H1 (cell line): ENCODE data around the gene SH3PXD2A. TPM values are rescaled to one million over a fixed set of nuclear protein-coding genes. Genes with fewer than 3 reads are reported as not detected.

Source experiments
- CTCF ChIA-PET: fragments of 300-600 bp; sonication (Branson Sonifier 250); formaldehyde crosslinking; loops from one replicate; lab custom pipeline; 2021; ENCODE audit not compliant: partially characterized antibody; lab: Charles Lee
- POLR2A ChIA-PET: fragments of 300-600 bp; sonication (Branson Sonifier 250); formaldehyde crosslinking; loops from one replicate; lab custom pipeline; 2021; ENCODE audit warnings: inconsistent platforms; ENCODE audit not compliant: partially characterized antibody; lab: Charles Lee
- DNase-seq, 2 experiments: peaks; one replicate each; pipeline versions ENCODE4 v3.0.0 to v3.0.0-alpha.2; 2010 to 2022; ENCODE audit warnings: low spot score in 2 of 2, low read depth in 1 of 2, mixed read lengths in 1 of 2
- FAIRE-seq: peaks from 2 replicates; lab custom pipeline; 2011; peaks lifted over from hg19 to GRCh38; lab: Jason Lieb, UNC
- H2AFZ ChIP-seq: 2 replicates; pipeline ENCODE4 v1.8.1; 2012; ENCODE audit warnings: low read length, inconsistent platforms
- H2AK5ac ChIP-seq: 2 replicates; pipeline ENCODE4 v1.6.1; 2013; ENCODE audit warnings: low read depth, low read length
- H2BK120ac ChIP-seq: replicated peaks from 2 replicates; pipeline ENCODE3; 2013; ENCODE audit warnings: low read depth, low read length, inconsistent platforms
- H2BK12ac ChIP-seq: 2 replicates; pipeline ENCODE4 v1.6.1; 2013; ENCODE audit warnings: low read depth, low read length
- H2BK15ac ChIP-seq: 2 replicates; pipeline ENCODE4 v1.6.1; 2013; ENCODE audit warnings: low read length
- H2BK20ac ChIP-seq: 2 replicates; pipeline ENCODE4 v1.6.1; 2013; ENCODE audit warnings: low read length
- H2BK5ac ChIP-seq: 2 replicates; pipeline ENCODE4 v1.6.1; 2013; ENCODE audit warnings: low read depth, low read length
- H3K14ac ChIP-seq: 2 replicates; pipeline ENCODE4 v1.6.1; 2013; ENCODE audit warnings: inconsistent platforms; ENCODE audit not compliant: insufficient read length
- H3K18ac ChIP-seq: 2 replicates; pipeline ENCODE4 v1.6.1; 2013; ENCODE audit warnings: low read length; ENCODE audit errors: extremely low read depth
- H3K23ac ChIP-seq: 2 replicates; pipeline ENCODE4 v1.6.1; 2013; ENCODE audit warnings: inconsistent platforms; ENCODE audit not compliant: insufficient read length
- H3K23me2 ChIP-seq: 2 replicates; pipeline ENCODE4 v1.6.1; 2013; ENCODE audit warnings: low read depth, low read length
- H3K27ac ChIP-seq: 2 replicates; pipeline ENCODE4 v1.6.1; 2011; ENCODE audit warnings: low read depth, low read length, inconsistent platforms
- H3K27me3 ChIP-seq, 4 experiments: replicated peaks in 1 of 4; 1 replicate in 1 of 4; 2 replicates in 3 of 4; pipeline versions ENCODE4 v1.6.1 to v1.8.1; 2011 to 2013; ENCODE audit warnings: low read length in 3 of 4, mild to moderate bottlenecking in 3 of 4, inconsistent platforms in 2 of 4, mixed read lengths in 2 of 4, moderate library complexity in 1 of 4; ENCODE audit not compliant: control insufficient read depth in 3 of 4, insufficient read depth in 3 of 4; ENCODE audit errors: extremely low read depth in 1 of 4
- H3K36me3 ChIP-seq, 4 experiments: 2 replicates each; pipeline versions ENCODE4 v1.6.1 to v1.8.1; 2011 to 2013; ENCODE audit warnings: mild to moderate bottlenecking in 4 of 4, low read length in 3 of 4, moderate library complexity in 2 of 4, control low read depth in 1 of 4, inconsistent platforms in 1 of 4; ENCODE audit not compliant: insufficient read depth in 4 of 4, control insufficient read depth in 2 of 4
- H3K4ac ChIP-seq: replicated peaks from 2 replicates; pipeline ENCODE3; 2013; ENCODE audit warnings: low read length, low read depth, mixed read lengths, inconsistent platforms; ENCODE audit not compliant: insufficient read length
- H3K4me1 ChIP-seq, 4 experiments: replicated peaks in 1 of 4; 1 replicate in 1 of 4; 2 replicates in 3 of 4; pipeline versions ENCODE4 v1.6.1 to v1.8.1; 2011 to 2013; ENCODE audit warnings: low read length in 3 of 4, inconsistent platforms in 2 of 4, mixed read lengths in 1 of 4; ENCODE audit not compliant: insufficient read depth in 4 of 4, control insufficient read depth in 3 of 4
- H3K4me2 ChIP-seq, 2 experiments: 2 replicates each; pipeline versions ENCODE4 v1.6.1 to v1.8.1; 2011 to 2013; ENCODE audit warnings: low read depth in 2 of 2, low read length in 2 of 2, control low read depth in 1 of 2, inconsistent platforms in 1 of 2, mild to moderate bottlenecking in 1 of 2; ENCODE audit not compliant: insufficient read depth in 1 of 2
- H3K4me3 ChIP-seq, 4 experiments: fragments of 200-600, 300-600 bp in 1 of 4; sonication (generic), shearing (Covaris generic), sonication (Bioruptor Twin) in 1 of 4; 2 replicates each; pipeline versions ENCODE4 v1.5.1 to v1.8.1; 2011 to 2016; ENCODE audit warnings: low read length in 4 of 4, low read depth in 3 of 4, control low read depth in 2 of 4, inconsistent platforms in 2 of 4, mild to moderate bottlenecking in 2 of 4, mixed read lengths in 1 of 4, moderate library complexity in 1 of 4; ENCODE audit not compliant: insufficient read depth in 2 of 4; ENCODE audit errors: extremely low read depth in 1 of 4
- H3K56ac ChIP-seq: replicated peaks from 2 replicates; pipeline ENCODE3; 2013; ENCODE audit warnings: low read depth, mild to moderate bottlenecking, mixed read lengths, low read length, inconsistent platforms; ENCODE audit not compliant: insufficient read length
- H3K79me1 ChIP-seq: 2 replicates; pipeline ENCODE4 v1.6.1; 2013; ENCODE audit warnings: low read depth, low read length, control low read depth
- H3K79me2 ChIP-seq, 2 experiments: 2 replicates each; pipeline versions ENCODE4 v1.6.1 to v1.8.1; 2012 to 2013; ENCODE audit warnings: low read length in 2 of 2, mild to moderate bottlenecking in 2 of 2, inconsistent platforms in 1 of 2; ENCODE audit not compliant: insufficient read depth in 2 of 2, control insufficient read depth in 1 of 2
- H3K9ac ChIP-seq, 4 experiments: replicated peaks in 1 of 4; 1 replicate in 1 of 4; 2 replicates in 3 of 4; pipeline versions ENCODE4 v1.6.1 to v1.8.1; 2011 to 2013; ENCODE audit warnings: low read depth in 3 of 4, low read length in 3 of 4, control low read depth in 2 of 4, mild to moderate bottlenecking in 2 of 4, moderate library complexity in 2 of 4, inconsistent platforms in 1 of 4; ENCODE audit errors: extremely low read depth in 1 of 4
- H3K9me3 ChIP-seq, 2 experiments: 2 replicates each; pipeline versions ENCODE4 v1.6.1 to v1.8.1; 2012 to 2013; ENCODE audit warnings: mild to moderate bottlenecking in 2 of 2, moderate library complexity in 2 of 2, control low read depth in 1 of 2, inconsistent platforms in 1 of 2, low read depth in 1 of 2, low read length in 1 of 2, mixed read lengths in 1 of 2; ENCODE audit not compliant: insufficient read depth in 2 of 2
- H4K20me1 ChIP-seq, 2 experiments: replicated peaks in 1 of 2; 2 replicates each; pipeline versions ENCODE3 to v1.8.1; 2011 to 2013; ENCODE audit warnings: inconsistent platforms in 2 of 2, low read length in 2 of 2, mild to moderate bottlenecking in 1 of 2; ENCODE audit not compliant: insufficient read depth in 2 of 2, control insufficient read depth in 1 of 2
- H4K5ac ChIP-seq: 2 replicates; pipeline ENCODE4 v1.6.1; 2013; ENCODE audit warnings: low read length, low read depth, mixed read lengths, inconsistent platforms; ENCODE audit not compliant: insufficient read length
- H4K8ac ChIP-seq: 2 replicates; pipeline ENCODE4 v1.8.0; 2013; ENCODE audit warnings: mild to moderate bottlenecking, moderate library complexity, low read length, inconsistent platforms; ENCODE audit not compliant: insufficient read depth; ENCODE audit errors: extremely low read depth
- H4K91ac ChIP-seq: replicated peaks from 2 replicates; pipeline ENCODE3; 2013; ENCODE audit warnings: low read length, mixed read lengths, inconsistent platforms; ENCODE audit not compliant: insufficient read length
- WGBS, 2 experiments: shearing (Covaris generic) in 1 of 2; methylation state at CpG; one replicate each; pipeline versions ENCODE4 v1.1.6 to v1.1.7; 2013 to 2015; ENCODE audit warnings: low lambda C conversion rate in 2 of 2, mixed read lengths in 2 of 2, inconsistent platforms in 1 of 2, low coverage in 1 of 2, missing lambda C conversion rate in 1 of 2; ENCODE audit not compliant: insufficient replicate concordance in 2 of 2, insufficient coverage in 1 of 2, insufficient read length in 1 of 2; ENCODE audit errors: extremely low coverage in 1 of 2, missing lambda C conversion rate in 1 of 2; 5-methylcytosine and 5-hydroxymethylcytosine counted together
- polyA plus RNA-seq, 7 experiments: library from polyadenylated mRNA; depleted of rRNA in 3 of 7; stranded (reverse) in 5 of 7; unstranded in 2 of 7; fragments of >200 nt in 5 of 7; fragments of 200-250 nt in 2 of 7; gene quantifications; 1 replicate in 5 of 7; 2 replicates in 1 of 7; 4 replicates in 1 of 7; pipeline versions ENCODE4 v1.2.1 to v1.2.3, GENCODE V29; 2011 to 2013; ENCODE audit warnings: missing spikeins in 2 of 7, mixed read lengths in 2 of 7
- total RNA-seq: library from RNA; stranded (reverse); fragmentation: NEBNext Ultra II Directional; extraction: Animal tissue kit (Norgen Biotek cat#: 25700); gene quantifications from 2 replicates; pipeline ENCODE4 v1.2.1, GENCODE V29; 2021

Gene SH3PXD2A
- total and polyA plus RNA-seq, 2 of the 8 experiments (the other 6 are each of a cell fraction or from before 2014, with no cell fraction given): 5.4 to 16.3 TPM

DNA sequence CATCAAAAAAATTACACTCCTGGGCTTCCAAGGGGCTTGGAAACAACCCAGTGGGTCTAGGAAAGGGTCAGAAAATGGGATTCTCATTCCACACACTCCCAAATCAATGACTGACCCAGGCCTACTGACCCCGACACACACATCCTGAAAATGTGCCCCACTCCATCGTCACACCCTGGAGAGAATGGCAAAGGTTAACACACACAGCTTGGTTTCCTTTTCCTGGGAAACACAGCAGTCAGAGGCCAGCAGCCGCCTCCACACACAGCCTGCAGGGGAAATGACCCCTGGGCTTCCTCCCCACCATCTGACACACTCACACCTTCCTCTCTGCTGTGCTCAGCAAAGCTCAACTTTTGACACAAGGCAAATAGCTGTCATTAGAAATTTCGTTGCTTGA, 42.9 kb downstream of the SH3PXD2A start:
- Histone ChIP-seq H3K27ac (no peak overlapping the region), H3K27me3 (no peaks in the 10 kb centered on the region), H3K36me3 (no peaks in the 10 kb centered on the region), H3K9me3 (no peaks in the 10 kb centered on the region), H3K4me3 (no peak overlapping the region), H3K4me2 (no peak overlapping the region), H2BK20ac (no peak overlapping the region), H3K4me1 (no peaks in the 10 kb centered on the region), H3K14ac (no peak overlapping the region), H3K56ac (no peak overlapping the region), H3K23ac (no peak overlapping the region), H4K5ac (no peak overlapping the region), H3K23me2 (no peaks in the 10 kb centered on the region), H2AK5ac (no peak overlapping the region), H2BK5ac (0 out of 2 replicates have a peak overlapping the region, but pooled peaks have one; percentile 3), H2BK120ac (no peak overlapping the region), H3K79me2 (no peaks in the 10 kb centered on the region), H2BK12ac (no peak overlapping the region), H2AFZ (no peak overlapping the region), H3K9ac (no peak overlapping the region; a peak in 1 of 7 replicates), H2BK15ac (no peak overlapping the region), H4K20me1 (no peaks in the 10 kb centered on the region), H3K79me1 (no peaks in the 10 kb centered on the region; the same call in 1 of the 2 replicates), H3K4ac (no peak overlapping the region), H4K91ac (no peak overlapping the region), H3K18ac (no peak overlapping the region), H4K8ac (no peak overlapping the region)
- 76% methylated on average over 4 of the region's 4 CpGs; no CpG with 5 or more reads in 1 of the 2 experiments for WGBS, 2 experiments
- FAIRE-seq (no peak), DNase-seq (no peak)
- ChIA-PET POLR2A (no interaction called here), CTCF (interaction anchor here (0.8 to 2.1 kb wide), 9 partner anchors 9 to 59 kb away, joined by 3 to 6 read pairs (median 4); no protein-coding TSS in a partner anchor)
